ENCODE data around the gene MYBBP1A.

GRCh38 chr17:4497101-4497824 lies 57.9 kb downstream of the MYBBP1A start:
- TF ChIP-seq, protein P1, sequence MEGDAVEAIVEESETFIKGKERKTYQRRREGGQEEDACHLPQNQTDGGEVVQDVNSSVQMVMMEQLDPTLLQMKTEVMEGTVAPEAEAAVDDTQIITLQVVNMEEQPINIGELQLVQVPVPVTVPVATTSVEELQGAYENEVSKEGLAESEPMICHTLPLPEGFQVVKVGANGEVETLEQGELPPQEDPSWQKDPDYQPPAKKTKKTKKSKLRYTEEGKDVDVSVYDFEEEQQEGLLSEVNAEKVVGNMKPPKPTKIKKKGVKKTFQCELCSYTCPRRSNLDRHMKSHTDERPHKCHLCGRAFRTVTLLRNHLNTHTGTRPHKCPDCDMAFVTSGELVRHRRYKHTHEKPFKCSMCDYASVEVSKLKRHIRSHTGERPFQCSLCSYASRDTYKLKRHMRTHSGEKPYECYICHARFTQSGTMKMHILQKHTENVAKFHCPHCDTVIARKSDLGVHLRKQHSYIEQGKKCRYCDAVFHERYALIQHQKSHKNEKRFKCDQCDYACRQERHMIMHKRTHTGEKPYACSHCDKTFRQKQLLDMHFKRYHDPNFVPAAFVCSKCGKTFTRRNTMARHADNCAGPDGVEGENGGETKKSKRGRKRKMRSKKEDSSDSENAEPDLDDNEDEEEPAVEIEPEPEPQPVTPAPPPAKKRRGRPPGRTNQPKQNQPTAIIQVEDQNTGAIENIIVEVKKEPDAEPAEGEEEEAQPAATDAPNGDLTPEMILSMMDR (IDR thresholded peaks at IDR 0.05; ENCODE audit: insufficient read depth, low read length): no peak
- TF ChIP-seq POLR2AphosphoS5 (IDR thresholded peaks at IDR 0.05; ENCODE audit: low read depth): no peak
